Keratinocyte (primary cell): Measurements from ENCODE around the gene RAP1GAP2. TPM values are rescaled to one million over a fixed set of nuclear protein-coding genes. Genes with fewer than 3 reads are reported as not detected.

Source experiments
- DNase-seq: peaks from one replicate; pipeline ENCODE4 v3.0.0-alpha.2; 2011; ENCODE audit warnings: low read depth, missing footprints, low spot score
- FAIRE-seq: peaks from 2 replicates; lab custom pipeline; 2011; peaks lifted over from hg19 to GRCh38; lab: Jason Lieb, UNC
- H2AFZ ChIP-seq: 2 replicates; pipeline ENCODE4 v1.6.0; 2012; ENCODE audit warnings: low read length, control low read depth, inconsistent platforms; ENCODE audit not compliant: control insufficient read depth
- H3K27ac ChIP-seq: 2 replicates; pipeline ENCODE4 v1.5.1; 2011; ENCODE audit warnings: low read length; ENCODE audit not compliant: control insufficient read depth, insufficient read depth
- H3K27me3 ChIP-seq: 3 replicates; pipeline ENCODE4 v1.6.0; 2011; ENCODE audit warnings: low read length; ENCODE audit not compliant: control insufficient read depth, insufficient read depth; ENCODE audit errors: extremely low read depth
- H3K36me3 ChIP-seq, 2 experiments: 2 replicates in 1 of 2; 3 replicates in 1 of 2; pipeline ENCODE4 v1.5.1; 2011; ENCODE audit warnings: low read length in 2 of 2, mild to moderate bottlenecking in 1 of 2; ENCODE audit not compliant: control insufficient read depth in 2 of 2, insufficient read depth in 2 of 2; ENCODE audit errors: extremely low read depth in 1 of 2
- H3K4me1 ChIP-seq: 3 replicates; pipeline ENCODE4 v1.5.1; 2011; ENCODE audit warnings: low read length; ENCODE audit not compliant: control insufficient read depth, insufficient read depth; ENCODE audit errors: extremely low read depth
- H3K4me2 ChIP-seq: 3 replicates; pipeline ENCODE4 v1.6.0; 2011; ENCODE audit warnings: low read depth, low read length; ENCODE audit not compliant: control insufficient read depth, insufficient read depth; ENCODE audit errors: extremely low read depth
- H3K4me3 ChIP-seq, 3 experiments: fragments of 200-600 bp in 1 of 3; sonication (generic) in 1 of 3; 2 replicates in 2 of 3; 3 replicates in 1 of 3; pipeline ENCODE4 v1.5.1; 2011 to 2016; ENCODE audit warnings: low read length in 3 of 3, mild to moderate bottlenecking in 3 of 3, control low read depth in 2 of 3, inconsistent platforms in 1 of 3, low read depth in 1 of 3, mixed read lengths in 1 of 3, mixed run types in 1 of 3, moderate library complexity in 1 of 3; ENCODE audit not compliant: control insufficient read depth in 2 of 3, insufficient read depth in 2 of 3; ENCODE audit errors: extremely low read depth in 1 of 3
- H3K79me2 ChIP-seq: 2 replicates; pipeline ENCODE4 v1.6.0; 2012; ENCODE audit warnings: low read length; ENCODE audit not compliant: control insufficient read depth, insufficient read depth
- H3K9ac ChIP-seq: 3 replicates; pipeline ENCODE4 v1.6.0; 2011; ENCODE audit warnings: low read length; ENCODE audit not compliant: control insufficient read depth, insufficient read depth; ENCODE audit errors: extremely low read depth
- H3K9me1 ChIP-seq: 3 replicates; pipeline ENCODE4 v1.6.0; 2011; ENCODE audit warnings: low read length; ENCODE audit not compliant: control insufficient read depth, insufficient read depth; ENCODE audit errors: extremely low read depth
- H3K9me3 ChIP-seq: 2 replicates; pipeline ENCODE4 v1.5.1; 2012; ENCODE audit warnings: low read depth, low read length; ENCODE audit not compliant: control insufficient read depth
- H4K20me1 ChIP-seq: 3 replicates; pipeline ENCODE4 v1.6.0; 2011; ENCODE audit warnings: low read length; ENCODE audit not compliant: control insufficient read depth, insufficient read depth; ENCODE audit errors: extremely low read depth
- CTCF ChIP-seq, 3 experiments: IDR thresholded peaks in 1 of 3; conservative IDR thresholded peaks in 1 of 3; optimal IDR thresholded peaks in 1 of 3; 2 replicates in 2 of 3; 3 replicates in 1 of 3; pipeline versions ENCODE3 to v1.5.1; 2011; ENCODE audit warnings: low read length in 3 of 3, mild to moderate bottlenecking in 3 of 3, moderate library complexity in 2 of 3, control low read depth in 1 of 3, inconsistent platforms in 1 of 3; ENCODE audit not compliant: insufficient read depth in 2 of 3; ENCODE audit errors: extremely low read depth in 1 of 3
- EZH2 ChIP-seq: IDR thresholded peaks from one replicate; pipeline ENCODE4 v1.6.1; 2012; ENCODE audit warnings: inconsistent platforms, mild to moderate bottlenecking, low read length, moderate library complexity
- dilution Hi-C: fragments of 300-500 bp; cut with MboI; formaldehyde crosslinking; loops from one replicate; pipeline ENCODE4 v1.7.0; 2020; ENCODE audit warnings: low sequenced_read_pairs; ENCODE audit not compliant: extremely low pct_ligation_motif_present
- polyA plus RNA-seq, 5 experiments: library from polyadenylated mRNA; depleted of rRNA in 3 of 5; stranded (reverse) in 3 of 5; stranded (forward) in 1 of 5; unstranded in 1 of 5; fragments of >200 nt; gene quantifications; 1 replicate in 1 of 5; 2 replicates in 3 of 5; 3 replicates in 1 of 5; pipeline versions ENCODE4 v1.2.1 to v1.2.3, GENCODE V29; 2011 to 2012; ENCODE audit warnings: missing spikeins in 2 of 5, low read depth in 1 of 5, low replicate concordance in 1 of 5

Gene RAP1GAP2
- polyA plus RNA-seq, 1 donor (not counting 4 experiments of a cell fraction or from before 2014, with no cell fraction given): 13.6 TPM

GRCh38 chr17:2801841-2802240, 5.6 kb downstream of the RAP1GAP2 start:
- H3K27ac ChIP-seq: no peak overlapping the region

GRCh38 chr17:2802574-2802973, 6.3 kb downstream of the RAP1GAP2 start:
- Histone ChIP-seq H3K4me3 (no peak overlapping the region), H3K9me1 (no peaks in the 10 kb centered on the region), H3K4me1 (no peaks in the 10 kb centered on the region), H3K36me3 (no peaks in the 10 kb centered on the region), H4K20me1 (no peaks in the 10 kb centered on the region), H3K79me2 (no peaks in the 10 kb centered on the region), H3K9ac (no peak overlapping the region), H3K27ac (no peak overlapping the region), H3K27me3 (peaks cover 35% of the 10 kb centered on the region), H3K4me2 (no peak overlapping the region), H3K9me3 (no peaks in the 10 kb centered on the region), H2AFZ (no peak overlapping the region)
- TF ChIP-seq EZH2 (no peak), CTCF (optimal IDR thresholded peaks at IDR 0.05 in 1 of 3, IDR thresholded peaks at IDR 0.05 in 1 of 3, conservative IDR thresholded peaks at IDR 0.05 in 1 of 3; ENCODE audit: extremely low read depth in 1 of 3, insufficient read depth in 2 of 3, low read length in 3 of 3) (no peak)
- no peak for FAIRE-seq
- no peak for DNase-seq
- dilution Hi-C loops: no loop called here

More at GRCh38 chr17:2801841-2802240, 5.6 kb downstream of the RAP1GAP2 start:
- no peak overlapping the region for H3K4me2 ChIP-seq
- FAIRE-seq: no peak
- no peaks in the 10 kb centered on the region for H3K4me1 ChIP-seq
- no peak for DNase-seq
- H3K9me1 ChIP-seq: no peaks in the 10 kb centered on the region
- H3K4me3 ChIP-seq: no peak overlapping the region
- no peaks in the 10 kb centered on the region for H3K9me3 ChIP-seq
- dilution Hi-C loops: no loop called here
- no peak overlapping the region for H2AFZ ChIP-seq
- TF ChIP-seq CTCF (optimal IDR thresholded peaks at IDR 0.05 in 1 of 3, IDR thresholded peaks at IDR 0.05 in 1 of 3, conservative IDR thresholded peaks at IDR 0.05 in 1 of 3; ENCODE audit: extremely low read depth in 1 of 3, insufficient read depth in 2 of 3, low read length in 3 of 3): no peak
- TF ChIP-seq EZH2: no peak
- no peaks in the 10 kb centered on the region for H3K79me2 ChIP-seq
- no peaks in the 10 kb centered on the region for H4K20me1 ChIP-seq
- H3K27me3 ChIP-seq: peaks cover 42% of the 10 kb centered on the region
- no peak overlapping the region for H3K9ac ChIP-seq
- H3K36me3 ChIP-seq: no peaks in the 10 kb centered on the region
